DMS79 treated with DMSO at 0.1 percent for 48 hours (cell line): ENCODE data around the gene GPR65.

Source experiments
- DNase-seq: peaks from one replicate; lab custom pipeline; 2025; lab: John Stamatoyannopoulos, UW

Gene GPR65

GRCh38 chr14:88040146-88040545 is 35.2 kb downstream of the GPR65 start:
- no peak for DNase-seq

- no peak for DNase-seq
Observed at GRCh38 chr14:88043529-88044443, 38.9 kb downstream of the GPR65 start.

DNA sequence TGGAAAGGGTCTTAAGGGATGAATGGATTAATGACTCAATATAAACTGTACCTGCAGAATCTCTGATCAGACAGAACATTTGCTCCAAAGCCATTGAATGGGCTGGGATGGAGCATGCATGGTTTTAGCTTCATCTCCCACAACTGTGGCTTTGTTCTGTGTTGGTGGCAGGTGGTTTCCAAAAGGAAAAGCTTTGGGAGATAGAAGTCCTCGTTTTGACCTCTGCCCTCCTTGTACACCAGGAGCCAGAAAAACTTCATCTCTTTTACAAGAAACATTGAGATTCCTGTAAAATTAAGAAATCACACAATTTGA is 39.5 kb downstream of the GPR65 start:
- no peak for DNase-seq

DNA sequence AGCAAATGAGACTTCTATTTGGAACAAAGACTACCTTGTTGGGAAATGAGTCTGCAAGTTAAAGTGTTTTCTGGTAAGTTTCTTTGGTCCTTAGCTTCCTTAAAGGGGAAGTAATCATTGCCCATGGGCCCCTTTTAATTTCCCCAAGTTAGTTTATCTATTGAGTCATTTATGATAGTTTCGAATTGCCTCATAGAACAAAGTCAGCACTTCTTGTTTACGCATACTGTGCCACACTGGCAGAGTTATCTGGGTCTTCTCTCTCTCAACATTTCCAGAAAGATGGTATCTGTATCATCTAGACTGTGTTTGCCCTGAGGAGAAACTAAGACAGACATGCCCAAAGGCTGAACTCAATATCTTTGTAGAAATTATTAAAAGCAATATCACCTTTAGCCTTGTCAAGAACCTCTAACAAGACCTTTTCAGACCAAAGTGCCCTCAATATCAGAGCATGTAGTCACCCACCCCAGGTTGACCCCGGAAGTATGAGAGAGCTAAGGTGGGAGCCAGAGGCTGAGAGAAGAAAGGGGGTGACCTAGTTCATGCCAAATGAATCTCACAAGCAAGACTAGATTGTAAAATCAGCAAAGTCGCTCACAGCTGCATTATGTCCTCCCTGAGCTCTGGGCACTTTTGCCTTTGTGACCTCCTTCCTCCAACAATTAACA is 40.0 kb downstream of the GPR65 start:
- DNase-seq: no peak

DNA sequence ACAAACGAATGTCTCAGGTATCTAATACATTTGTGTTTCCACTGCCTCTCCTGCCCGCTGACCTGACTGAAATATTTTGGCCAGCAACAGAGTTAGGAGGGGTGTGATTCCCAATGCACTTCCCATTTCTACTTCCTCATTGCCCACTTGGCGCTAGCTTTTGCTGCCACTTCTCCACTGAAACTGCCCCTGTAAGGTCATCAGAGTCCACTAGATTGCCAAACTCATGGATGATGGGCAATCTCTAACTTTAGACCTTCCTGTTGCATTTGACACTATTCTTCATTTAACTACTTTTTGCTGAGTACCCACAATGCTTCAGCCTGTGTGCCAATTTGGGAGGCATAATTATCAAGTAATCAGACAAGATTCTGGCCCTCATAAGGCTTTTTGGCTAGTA is 40.8 kb downstream of the GPR65 start:
- no peak for DNase-seq

GRCh38 chr14:88048351-88048750 is 43.4 kb downstream of the GPR65 start:
- DNase-seq: no peak

DNA sequence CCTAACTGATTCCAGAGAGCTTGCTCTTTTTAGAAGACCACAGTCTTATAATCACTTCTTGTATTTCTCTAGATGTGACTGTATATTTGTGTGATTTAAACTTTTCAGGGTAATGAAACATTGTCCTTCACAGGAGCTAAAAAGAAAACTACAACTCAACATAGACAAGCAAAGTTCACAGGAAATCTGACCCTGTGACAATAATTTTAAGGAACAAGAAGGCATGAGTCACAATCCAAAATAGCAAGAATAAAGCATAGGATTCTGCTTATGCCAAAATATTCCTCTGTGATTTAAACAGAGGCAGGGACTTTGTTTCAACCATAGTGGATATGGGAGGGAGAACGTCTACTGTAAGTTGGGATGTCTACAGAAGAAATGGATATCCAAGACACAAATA is 44.3 kb downstream of the GPR65 start:
- DNase-seq: no peak

GRCh38 chr14:88049936-88050335 is 45.0 kb downstream of the GPR65 start:
- no peak for DNase-seq

- no peak for DNase-seq
Observed at GRCh38 chr14:88060576-88060975, 55.6 kb downstream of the GPR65 start.

GRCh38 chr14:88063811-88064210 is 58.9 kb downstream of the GPR65 start:
- DNase-seq: no peak
